Fibroblast of villous mesenchyme (primary cell): Measurements from ENCODE around the gene TNRC6A. TPM values are rescaled to one million over a fixed set of nuclear protein-coding genes. Genes with fewer than 3 reads are reported as not detected.
"Not testable (repeated sequence)": the region's sequence is repeated elsewhere in the genome, so short reads cannot be mapped to it uniquely, and the experiment has no call there.

Experiments
- DNase-seq: peaks from one replicate; pipeline ENCODE4 v3.0.0-alpha.2; 2010; ENCODE audit warnings: low read depth
- H3K4me3 ChIP-seq: 2 replicates; pipeline ENCODE4 v1.5.1; 2011; ENCODE audit warnings: low read depth, mild to moderate bottlenecking, low read length
- CTCF ChIP-seq: IDR thresholded peaks from 2 replicates; pipeline ENCODE4 v1.5.1; 2012; ENCODE audit warnings: low read depth, mild to moderate bottlenecking, low read length; ENCODE audit not compliant: insufficient read depth
- total RNA-seq: library from RNA; depleted of rRNA; stranded (reverse); fragments of >200 nt; gene quantifications from 2 replicates; pipeline ENCODE4 v1.2.3, GENCODE V29; 2012

The TNRC6A gene
- total RNA-seq, 1 donor = 66.9 TPM

DNA sequence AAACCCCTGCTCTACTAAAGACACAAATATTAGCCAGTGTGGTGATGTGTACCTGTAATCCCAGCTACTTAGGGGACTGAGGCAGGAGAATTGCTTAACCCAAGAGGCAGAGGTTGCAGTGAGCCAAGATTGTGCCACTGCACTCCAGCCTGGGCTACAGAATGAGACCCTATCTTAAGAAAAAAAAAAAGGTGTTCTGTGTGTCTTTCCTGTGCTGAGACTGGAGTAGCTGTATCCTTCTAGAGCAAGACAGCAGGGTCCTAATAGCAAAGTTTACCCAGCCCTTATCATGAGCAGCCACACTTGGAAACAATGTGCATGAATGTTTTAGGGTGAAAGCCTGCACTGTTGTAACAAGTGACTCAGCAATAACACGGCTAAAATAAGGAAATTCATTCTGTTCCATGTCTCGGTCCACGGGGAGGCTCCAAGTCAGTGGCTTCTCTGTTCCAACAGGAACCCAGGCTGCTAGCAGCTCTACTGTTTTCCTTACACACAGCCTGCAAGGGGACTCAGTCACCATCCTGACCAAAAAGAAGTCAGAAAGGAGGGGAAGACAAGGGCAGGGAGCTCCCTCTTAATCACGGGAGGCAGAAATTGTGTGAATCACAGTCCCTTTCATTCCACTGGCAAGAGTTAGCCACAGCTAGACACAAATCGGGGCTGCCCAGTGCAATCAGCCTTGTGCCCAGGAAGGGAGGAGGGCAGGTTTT is 109.3 kb downstream of the TNRC6A start:
- DNase-seq = peak; percentile 68
- H3K4me3 ChIP-seq = no peak overlapping the region
- TF ChIP-seq CTCF = no peak

- DNase-seq = no peak
- no peak for TF ChIP-seq CTCF
- no peak overlapping the region for H3K4me3 ChIP-seq
Observed at GRCh38 chr16:24839347-24839972, 110.0 kb downstream of the TNRC6A start.

GRCh38 chr16:24841291-24841690 is 111.8 kb downstream of the TNRC6A start:
- DNase-seq = no peak
- no peak for TF ChIP-seq CTCF

GRCh38 chr16:24844101-24845030 is 114.9 kb downstream of the TNRC6A start:
- DNase-seq = no peak
- H3K4me3 ChIP-seq = no peak overlapping the region
- no peak for TF ChIP-seq CTCF

More at GRCh38 chr16:24841291-24841690, 111.8 kb downstream of the TNRC6A start:
- no peak overlapping the region for H3K4me3 ChIP-seq

GRCh38 chr16:24845031-24845365 is 115.5 kb downstream of the TNRC6A start:
- H3K4me3 ChIP-seq, DNase-seq: not testable (repeated sequence)

DNA sequence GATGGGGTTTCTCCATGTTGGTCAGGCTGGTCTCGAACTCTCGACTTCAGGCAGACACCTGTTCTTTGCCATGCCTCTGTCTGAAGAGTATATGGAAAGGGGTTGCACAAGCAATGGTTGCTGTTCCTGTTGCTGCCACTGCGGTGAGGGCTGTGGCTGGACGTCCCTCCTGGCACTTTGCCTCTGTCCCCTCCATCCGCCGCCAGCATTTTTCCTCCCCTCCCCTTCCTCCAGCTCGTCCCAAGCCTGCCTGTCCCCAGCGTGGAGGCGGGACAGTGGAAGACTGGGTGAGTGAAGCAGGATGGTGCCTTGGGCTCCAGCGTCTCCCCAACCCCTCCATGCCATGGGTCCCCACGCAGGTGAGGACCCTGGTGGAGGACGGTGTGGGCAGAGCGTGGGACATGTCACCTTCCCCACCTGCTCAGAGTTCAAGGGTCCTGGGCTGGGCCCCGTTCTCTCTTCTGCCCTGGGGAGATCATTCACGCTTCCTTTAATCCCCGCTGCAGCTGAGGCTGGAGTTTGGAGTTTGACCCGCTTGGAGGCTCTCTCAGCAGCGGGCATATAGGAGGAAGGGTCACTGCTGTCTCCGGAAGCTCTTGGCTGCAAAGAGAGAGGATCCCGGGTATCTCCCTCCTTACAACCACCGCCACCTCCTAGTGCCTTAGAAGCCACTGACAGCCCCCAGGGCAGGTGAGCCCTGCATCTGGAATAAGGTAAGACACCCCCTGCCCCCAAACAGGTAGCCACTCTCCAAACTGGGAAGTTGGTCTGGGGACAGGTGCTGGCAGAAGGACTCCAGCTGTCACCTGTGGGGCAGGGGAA is 116.5 kb downstream of the TNRC6A start, which contains the start of gene SLC5A11:
Gene SLC5A11, plus strand, starts transcription at position 238 of the 822 bp plus-strand sequence. CDS start 12,681 bp downstream, outside the sequence.
- no peak within 1 kb of the TSS for H3K4me3 ChIP-seq
- TF ChIP-seq CTCF = no peak
- DNase-seq = no peak
